A673 (cell line): ENCODE results near the gene ZC2HC1C.

ENCODE experiments used
- CTCF ChIP-seq: fragments of 300-800, 200-600 bp; sonication (generic); conservative IDR thresholded peaks from 2 replicates; pipeline ENCODE4 v1.5.1; 2017; ENCODE audit warnings: low read depth, mild to moderate bottlenecking, antibody characterized with exemption, low read length, moderate library complexity, mixed read lengths
- EZH2 ChIP-seq: fragments of 200-600 bp; sonication (generic); IDR thresholded peaks from 2 replicates; pipeline ENCODE4 v1.6.1; 2017; ENCODE audit warnings: borderline replicate concordance, low read depth, mild to moderate bottlenecking, mixed read lengths, antibody characterized with exemption, low read length; ENCODE audit not compliant: poor library complexity, severe bottlenecking

DNA sequence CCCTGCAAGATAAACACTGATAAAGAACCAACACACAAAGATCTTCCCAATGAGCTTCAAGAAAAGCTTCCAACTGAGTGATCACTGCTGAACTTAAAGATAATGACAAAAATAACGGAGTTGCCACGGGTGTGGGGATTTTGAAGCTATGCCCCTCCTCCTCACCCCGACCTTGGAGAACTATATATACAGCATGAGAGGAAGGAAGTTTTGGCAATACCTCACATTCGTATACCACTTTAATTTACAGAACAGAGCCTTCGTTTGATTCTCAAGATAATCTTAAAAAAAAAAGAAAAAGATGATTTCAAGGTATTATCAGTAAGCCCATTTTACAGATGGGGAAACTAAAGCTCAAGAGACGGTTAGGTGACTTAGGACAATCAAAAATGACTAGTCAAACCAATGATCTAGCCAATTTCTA, 56.7 kb downstream of the ZC2HC1C start:
- no peak for TF ChIP-seq CTCF
- no peak for TF ChIP-seq EZH2
